Panc1 (cell line): Measurements from ENCODE around the gene SDK1.

Experiments
- TF ChIP-seq, protein P1 (sequence below): fragments of 450-650 bp; IDR thresholded peaks from 2 replicates; pipeline ENCODE4 v1.5.1; 2017; ENCODE audit warnings: mild to moderate bottlenecking
- TF ChIP-seq, protein P2 (sequence below), 2 experiments: IDR thresholded peaks; 2 replicates each; pipeline ENCODE4 v1.6.1; 2011 to 2012; ENCODE audit warnings: low read depth in 2 of 2, control low read depth in 1 of 2, low read length in 1 of 2, mild to moderate bottlenecking in 1 of 2, moderate library complexity in 1 of 2; ENCODE audit not compliant: insufficient read depth in 1 of 2

DNA sequence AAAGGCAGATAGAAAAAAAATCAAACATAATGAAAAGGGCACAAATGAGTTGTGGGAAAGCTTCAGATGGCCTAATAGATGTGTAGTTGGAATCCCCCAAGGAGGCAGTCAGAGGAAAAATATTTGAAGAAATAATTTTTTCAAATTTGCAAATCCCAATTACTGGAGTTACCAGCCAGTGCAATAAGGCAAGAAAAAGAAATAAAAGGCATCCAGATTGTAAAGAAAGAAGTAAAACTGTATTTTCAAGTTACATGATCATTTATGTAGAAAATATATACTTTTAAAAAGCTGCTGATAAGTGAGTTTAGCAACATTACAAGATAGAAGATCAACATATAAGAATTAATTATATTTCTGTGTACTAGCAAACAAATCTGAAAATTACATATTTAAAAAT lies 329.0 kb downstream of the SDK1 start:
- TF ChIP-seq, protein P1, sequence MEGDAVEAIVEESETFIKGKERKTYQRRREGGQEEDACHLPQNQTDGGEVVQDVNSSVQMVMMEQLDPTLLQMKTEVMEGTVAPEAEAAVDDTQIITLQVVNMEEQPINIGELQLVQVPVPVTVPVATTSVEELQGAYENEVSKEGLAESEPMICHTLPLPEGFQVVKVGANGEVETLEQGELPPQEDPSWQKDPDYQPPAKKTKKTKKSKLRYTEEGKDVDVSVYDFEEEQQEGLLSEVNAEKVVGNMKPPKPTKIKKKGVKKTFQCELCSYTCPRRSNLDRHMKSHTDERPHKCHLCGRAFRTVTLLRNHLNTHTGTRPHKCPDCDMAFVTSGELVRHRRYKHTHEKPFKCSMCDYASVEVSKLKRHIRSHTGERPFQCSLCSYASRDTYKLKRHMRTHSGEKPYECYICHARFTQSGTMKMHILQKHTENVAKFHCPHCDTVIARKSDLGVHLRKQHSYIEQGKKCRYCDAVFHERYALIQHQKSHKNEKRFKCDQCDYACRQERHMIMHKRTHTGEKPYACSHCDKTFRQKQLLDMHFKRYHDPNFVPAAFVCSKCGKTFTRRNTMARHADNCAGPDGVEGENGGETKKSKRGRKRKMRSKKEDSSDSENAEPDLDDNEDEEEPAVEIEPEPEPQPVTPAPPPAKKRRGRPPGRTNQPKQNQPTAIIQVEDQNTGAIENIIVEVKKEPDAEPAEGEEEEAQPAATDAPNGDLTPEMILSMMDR = no peak
- TF ChIP-seq, protein P2, sequence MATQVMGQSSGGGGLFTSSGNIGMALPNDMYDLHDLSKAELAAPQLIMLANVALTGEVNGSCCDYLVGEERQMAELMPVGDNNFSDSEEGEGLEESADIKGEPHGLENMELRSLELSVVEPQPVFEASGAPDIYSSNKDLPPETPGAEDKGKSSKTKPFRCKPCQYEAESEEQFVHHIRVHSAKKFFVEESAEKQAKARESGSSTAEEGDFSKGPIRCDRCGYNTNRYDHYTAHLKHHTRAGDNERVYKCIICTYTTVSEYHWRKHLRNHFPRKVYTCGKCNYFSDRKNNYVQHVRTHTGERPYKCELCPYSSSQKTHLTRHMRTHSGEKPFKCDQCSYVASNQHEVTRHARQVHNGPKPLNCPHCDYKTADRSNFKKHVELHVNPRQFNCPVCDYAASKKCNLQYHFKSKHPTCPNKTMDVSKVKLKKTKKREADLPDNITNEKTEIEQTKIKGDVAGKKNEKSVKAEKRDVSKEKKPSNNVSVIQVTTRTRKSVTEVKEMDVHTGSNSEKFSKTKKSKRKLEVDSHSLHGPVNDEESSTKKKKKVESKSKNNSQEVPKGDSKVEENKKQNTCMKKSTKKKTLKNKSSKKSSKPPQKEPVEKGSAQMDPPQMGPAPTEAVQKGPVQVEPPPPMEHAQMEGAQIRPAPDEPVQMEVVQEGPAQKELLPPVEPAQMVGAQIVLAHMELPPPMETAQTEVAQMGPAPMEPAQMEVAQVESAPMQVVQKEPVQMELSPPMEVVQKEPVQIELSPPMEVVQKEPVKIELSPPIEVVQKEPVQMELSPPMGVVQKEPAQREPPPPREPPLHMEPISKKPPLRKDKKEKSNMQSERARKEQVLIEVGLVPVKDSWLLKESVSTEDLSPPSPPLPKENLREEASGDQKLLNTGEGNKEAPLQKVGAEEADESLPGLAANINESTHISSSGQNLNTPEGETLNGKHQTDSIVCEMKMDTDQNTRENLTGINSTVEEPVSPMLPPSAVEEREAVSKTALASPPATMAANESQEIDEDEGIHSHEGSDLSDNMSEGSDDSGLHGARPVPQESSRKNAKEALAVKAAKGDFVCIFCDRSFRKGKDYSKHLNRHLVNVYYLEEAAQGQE (IDR thresholded peaks at IDR 0.05; ENCODE audit: insufficient read depth in 1 of 2, low read depth in 2 of 2, low read length in 1 of 2) = no peak
